Measurements from ENCODE around the gene UBE2G1. TPM values are rescaled to one million over a fixed set of nuclear protein-coding genes. Genes with fewer than 3 reads are reported as not detected.

Gene UBE2G1
- total RNA-seq, 1 donor from 2014 or later = 70.1 TPM

DNA sequence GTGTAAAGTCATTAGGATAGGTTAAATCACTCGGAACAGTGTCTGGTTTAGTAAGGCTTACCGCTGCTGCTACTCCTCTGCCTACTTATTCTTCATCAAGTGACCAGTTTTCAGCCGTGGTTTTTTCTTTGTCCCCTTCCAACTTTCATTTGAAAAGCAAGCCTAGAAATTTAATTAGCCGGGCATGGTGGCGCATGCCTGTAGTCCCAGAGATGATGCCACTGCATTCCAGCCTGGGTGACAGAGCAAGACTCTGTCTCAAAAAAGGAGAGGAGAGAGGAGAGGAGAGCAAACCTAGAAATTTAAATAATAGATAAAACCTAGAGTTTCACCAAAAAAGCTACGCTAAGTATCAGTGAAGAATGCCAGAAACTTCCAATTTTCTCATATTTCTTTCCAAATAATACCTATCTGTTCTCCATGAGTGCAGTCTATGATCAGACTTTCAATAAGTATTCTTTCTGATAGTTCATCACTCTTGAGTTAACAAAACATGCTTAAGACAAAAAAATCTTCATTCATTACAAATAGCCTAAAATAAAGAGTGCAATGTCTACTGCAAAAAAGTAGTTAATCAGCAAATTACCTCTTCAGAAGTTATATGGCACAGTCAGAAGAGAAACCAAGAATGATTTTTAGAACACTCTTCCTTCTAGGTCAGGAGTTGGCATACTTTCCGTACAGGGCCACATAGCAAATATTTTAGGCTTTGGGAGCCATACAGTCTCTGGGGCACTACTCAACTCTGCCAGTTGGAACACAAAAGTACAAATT is 117.8 kb downstream of the UBE2G1 start:
- DNase-seq (ENCODE audit: low spot score) = no peak

DNA sequence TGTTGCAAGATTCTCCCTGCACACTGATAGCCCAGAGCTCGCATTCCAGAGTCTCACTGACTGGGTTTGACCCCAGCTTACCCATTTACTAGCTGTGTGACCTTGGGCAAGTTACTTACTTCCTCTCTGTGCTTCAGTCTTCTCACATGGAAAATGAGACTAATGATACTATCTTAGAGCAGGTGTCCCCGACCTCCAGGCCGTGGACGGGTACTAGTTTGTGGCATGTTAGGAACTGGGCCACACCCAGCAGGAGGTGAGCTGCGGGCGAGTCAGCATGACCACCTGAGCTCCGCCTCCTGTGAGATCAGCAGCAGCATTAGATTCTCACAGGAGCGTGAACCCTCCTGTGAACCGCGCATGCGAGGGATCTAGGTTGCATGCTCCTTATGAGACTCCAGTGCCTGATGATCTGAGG is 118.5 kb downstream of the UBE2G1 start:
- peak; percentile 61 for DNase-seq (ENCODE audit: low spot score)

DNA sequence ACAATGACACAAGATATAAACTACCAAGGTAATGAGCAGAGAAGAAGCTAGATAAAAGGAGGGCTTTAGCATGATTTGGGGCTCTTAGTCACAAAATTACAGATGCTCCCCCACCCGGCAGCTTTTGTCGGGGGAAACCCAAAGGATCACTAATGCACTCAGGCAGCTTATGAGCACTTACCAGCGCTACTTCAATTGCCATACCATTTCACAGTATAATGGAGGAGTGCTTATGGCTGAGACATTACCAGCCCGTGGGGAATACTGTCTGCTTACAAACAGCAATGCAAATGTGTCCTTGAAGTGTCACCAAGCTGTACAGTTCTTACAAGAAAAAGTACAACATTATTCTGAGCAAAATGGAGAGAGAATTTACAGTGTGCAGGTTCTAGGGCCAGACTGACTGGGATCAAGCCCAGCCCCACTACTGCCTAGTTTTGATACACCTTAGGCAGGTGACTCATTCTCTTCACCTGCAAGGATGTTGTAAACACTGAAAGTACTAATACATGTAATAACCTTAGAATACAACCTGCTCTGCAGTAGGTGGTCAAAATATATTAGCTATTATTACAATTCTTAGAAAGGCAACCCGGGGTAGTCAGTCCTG is 119.0 kb downstream of the UBE2G1 start:
- DNase-seq (ENCODE audit: low spot score) = no peak

DNA sequence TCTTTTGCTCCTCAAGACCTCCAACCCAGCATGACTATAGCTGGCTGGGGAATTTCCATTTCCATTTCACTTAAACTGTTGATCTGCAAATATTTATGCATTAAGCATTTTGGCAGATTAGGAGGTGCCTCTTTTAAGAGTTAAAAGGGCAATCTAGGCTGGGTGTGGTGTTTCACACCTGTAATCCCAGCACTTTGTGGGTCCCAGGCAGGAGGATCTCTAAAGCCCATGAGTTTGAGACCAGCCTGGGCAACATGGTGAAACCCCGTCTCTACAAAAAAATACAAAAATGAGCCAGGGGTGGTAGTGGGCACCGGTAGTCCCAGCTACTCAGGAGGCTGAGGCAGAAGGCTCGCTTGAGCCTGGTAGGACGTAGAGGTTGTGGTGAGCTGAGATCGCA is 119.8 kb downstream of the UBE2G1 start:
- DNase-seq (ENCODE audit: low spot score) = no peak

DNA sequence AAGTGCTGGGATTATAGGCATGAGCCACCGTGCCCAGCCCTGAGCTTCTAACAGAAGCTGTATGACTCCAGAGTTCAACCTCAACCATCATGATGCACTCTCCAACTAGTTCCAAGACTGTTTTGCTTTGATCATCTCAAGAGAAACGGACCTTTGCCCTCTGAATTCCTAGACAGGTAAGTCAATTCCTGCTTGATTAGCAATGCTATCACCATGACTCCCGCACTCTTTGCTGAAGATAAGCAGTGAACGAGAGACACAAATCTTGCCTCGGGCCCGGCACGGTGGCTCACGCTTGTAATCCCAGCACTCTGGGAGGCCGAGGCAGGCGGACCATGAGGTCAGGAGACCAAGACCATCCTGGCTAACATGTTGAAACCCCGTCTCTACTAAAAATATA is 124.9 kb downstream of the UBE2G1 start:
- DNase-seq (ENCODE audit: low spot score) = no peak

DNA sequence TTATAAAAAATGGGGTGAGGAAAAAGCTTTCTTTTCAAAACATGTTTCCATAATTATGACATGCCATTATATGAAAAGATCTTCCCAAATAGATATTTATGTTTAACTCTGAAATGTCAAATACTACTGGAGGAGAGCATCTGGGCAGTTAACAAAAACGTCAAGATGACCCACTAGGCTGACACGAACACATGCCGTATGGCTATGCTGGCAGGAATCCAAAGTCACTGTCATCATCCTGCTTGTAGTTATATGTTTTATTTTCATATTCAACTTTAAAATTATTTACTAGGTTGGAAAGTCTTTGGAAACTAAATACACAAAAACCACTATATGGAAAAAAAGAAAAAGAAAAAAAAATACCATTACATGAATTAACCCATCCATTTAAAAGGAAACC is 130.0 kb downstream of the UBE2G1 start:
- no peak for DNase-seq (ENCODE audit: low spot score)

DNA sequence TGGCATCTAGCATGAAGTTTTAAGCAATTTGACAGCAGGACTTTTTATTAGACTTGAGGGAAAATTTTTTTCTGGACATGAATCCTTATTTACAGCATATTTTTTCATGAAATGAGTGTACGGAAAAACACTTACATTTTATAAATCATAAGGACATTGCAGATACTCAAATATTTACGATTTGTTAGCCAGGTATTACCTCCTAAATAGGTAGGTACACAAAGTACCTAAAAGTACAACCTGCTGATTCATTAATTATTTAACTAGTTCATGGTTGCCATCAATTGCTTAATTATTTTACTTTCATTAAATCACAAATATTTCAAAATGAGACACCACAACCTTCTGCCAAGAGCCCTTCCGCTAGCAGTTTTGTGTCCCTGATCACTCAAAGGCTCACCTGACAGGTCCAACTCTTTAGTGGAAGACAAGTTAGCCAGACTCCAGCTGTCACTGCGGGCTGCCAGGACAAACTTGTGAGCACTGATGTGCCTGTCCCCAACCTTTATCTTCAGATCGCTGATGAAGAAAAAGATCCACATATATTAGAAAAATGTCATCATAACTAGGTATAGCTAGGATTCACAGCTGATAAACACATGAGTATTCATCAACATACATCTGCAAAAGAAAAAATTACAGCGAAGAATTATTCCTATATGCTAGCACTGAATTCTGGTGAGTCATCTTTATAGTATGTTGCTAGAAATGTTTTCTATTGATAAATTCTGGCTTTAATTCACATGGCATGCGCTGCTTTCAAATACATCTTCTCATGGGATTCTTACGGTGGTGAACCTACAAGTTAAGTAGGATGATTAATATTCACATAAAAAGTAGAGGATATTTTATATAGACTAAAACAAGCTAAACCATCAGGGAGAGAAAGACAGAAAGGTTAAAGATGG is 130.8 kb downstream of the UBE2G1 start:
- no peak for DNase-seq (ENCODE audit: low spot score)

DNA sequence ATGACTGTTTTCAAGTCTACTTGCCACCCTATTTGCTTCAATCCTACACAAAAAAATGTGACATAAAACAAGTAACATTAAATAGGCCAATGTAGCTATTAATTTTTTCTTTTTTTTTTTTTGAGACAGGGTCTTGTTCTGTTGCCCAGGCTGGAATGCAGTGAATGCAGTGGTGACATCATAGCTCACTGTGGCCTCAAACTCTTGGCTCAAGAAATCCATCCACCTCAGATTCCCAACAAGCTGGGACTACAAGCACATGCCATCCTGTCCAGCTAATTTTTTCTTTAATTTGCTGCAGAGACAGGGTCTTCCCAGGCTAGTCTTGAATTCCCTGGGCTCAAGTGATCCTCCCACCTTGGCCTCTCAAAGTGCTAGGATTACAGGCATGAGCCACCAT is 132.1 kb downstream of the UBE2G1 start:
- DNase-seq (ENCODE audit: low spot score) = no peak

DNA sequence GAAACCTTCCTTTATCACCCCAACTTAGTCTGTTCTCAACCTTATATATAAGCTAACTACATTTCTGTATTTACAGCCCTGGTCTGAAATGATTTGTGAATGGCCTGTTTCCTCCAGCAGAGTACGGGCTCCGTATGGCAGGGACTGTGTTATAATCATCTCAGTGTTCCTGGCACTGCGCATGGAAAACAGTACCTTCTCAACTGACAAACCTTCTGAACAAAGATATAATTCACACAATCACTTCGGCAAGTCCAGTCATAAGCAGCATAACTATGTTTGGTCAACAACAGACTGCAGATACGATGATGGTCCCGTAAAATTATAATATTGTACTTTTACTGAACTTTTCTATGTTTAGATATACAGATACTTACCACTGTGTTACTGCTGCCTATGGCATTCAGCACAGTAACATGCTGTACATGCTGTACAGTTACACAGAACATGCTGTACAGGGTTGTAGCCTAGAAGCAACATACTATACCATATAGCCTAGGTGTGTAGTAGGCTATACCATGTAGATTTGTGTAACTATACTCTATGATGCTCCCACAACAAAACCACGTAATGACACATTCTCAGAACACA is 132.7 kb downstream of the UBE2G1 start:
- DNase-seq (ENCODE audit: low spot score) = no peak

DNA sequence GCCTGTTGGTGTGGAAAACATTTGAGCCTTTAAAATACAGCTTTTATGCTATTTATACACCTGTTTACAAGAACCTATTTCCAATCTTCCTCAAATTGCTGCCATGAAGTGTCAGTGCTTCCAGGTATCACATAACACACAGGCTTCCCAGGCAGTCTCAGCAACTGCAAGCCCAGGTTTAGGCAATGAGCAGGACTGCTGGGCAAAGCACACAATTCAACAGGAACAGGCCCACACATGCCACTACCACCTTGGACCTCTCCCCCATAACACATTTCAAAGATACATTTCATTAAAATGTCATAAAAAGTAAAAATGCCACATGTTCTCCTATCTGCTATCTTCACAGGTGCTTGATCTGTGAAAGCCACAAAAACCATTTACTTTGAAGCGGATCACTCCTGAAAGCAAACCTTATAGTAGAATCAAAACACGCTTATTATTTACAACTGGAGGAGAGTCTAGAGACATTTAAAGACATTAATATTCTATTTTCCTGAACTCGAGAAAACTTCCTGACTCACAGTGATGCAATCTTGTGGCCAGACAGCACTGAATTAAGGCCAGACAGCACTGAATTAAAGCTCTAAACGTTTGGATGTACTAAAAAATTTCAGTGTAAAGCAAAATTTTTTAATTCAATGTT is 134.2 kb downstream of the UBE2G1 start:
- no peak for DNase-seq (ENCODE audit: low spot score)

DNA sequence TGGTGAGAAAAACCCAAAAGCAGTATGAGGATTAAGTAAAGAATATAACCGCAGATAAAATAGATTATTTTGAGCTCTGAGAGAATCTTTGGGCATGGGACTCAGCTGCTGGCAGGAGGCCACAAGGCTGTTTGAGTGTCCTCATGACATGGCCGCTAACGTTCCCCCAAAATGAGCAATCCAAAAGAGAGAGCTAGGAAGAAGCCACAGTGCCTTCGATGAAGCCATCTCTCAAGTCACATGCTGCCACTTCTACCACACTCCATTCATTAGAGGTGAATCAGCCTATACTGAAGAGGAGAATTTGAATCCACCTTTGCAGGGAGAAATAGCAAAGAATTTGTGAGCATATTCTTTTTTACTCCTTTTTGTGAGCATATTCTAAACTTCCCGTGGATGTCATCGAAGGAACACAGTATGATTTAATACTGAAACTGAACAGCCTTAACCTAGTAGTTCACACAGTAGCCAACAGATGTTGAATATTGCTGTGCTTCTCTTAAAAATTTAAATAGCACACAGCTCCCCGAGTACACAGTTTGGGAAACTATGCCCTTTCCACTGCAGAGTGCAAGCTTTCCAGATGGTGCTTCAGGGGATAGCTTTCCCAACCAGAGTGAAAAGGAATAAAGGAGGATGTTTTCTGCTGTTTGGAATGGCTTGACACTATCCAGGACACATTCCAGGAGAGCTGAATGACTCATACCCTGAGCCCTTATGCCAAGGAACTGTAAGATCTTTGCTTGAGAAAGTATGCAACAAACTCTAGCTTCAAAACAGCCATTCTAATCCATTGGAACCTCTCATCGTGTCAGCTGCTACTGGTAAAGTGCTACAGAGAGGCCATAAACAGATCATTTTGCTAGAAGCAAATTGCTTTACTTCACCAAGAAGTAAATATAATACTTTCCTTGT is 136.6 kb downstream of the UBE2G1 start:
- DNase-seq (ENCODE audit: low spot score) = peak; percentile 70

DNA sequence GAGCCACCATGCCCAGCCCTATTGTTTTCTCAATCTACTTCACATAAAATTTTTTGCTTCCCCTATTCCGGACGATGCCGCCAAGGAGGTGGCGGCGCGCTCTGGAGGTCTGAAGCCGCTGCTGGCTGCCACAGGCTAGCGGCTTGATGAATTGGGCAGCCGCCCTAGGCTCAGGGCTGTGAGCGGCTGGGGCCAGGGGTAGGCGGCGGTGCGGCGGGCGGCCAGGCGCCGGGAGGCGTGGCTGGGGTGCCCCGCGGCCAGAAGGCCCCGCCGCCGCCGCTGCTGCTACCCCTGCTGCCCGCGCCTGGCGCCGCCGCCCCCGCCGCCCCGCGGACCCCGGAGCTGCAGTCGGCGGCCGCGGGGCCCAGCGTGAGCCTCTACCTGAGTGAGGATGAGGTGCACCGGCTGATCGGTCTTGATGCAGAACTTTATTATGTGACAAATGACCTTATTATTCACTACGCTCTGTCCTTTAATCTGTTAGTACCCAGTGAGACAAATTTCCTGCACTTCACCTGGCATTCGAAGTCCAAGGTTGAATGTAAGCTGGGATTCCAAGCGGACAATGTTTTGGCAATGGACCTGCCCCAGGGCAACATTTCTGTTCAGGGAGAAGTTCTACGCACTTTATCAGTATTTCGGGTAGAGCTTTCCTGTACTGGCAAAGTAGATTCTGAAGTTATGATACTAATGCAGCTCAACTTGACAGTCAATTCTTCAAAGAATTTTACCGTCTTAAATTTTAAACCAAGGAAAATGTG is 144.4 kb downstream of the UBE2G1 start:
- DNase-seq (ENCODE audit: low spot score) = no peak

DNA sequence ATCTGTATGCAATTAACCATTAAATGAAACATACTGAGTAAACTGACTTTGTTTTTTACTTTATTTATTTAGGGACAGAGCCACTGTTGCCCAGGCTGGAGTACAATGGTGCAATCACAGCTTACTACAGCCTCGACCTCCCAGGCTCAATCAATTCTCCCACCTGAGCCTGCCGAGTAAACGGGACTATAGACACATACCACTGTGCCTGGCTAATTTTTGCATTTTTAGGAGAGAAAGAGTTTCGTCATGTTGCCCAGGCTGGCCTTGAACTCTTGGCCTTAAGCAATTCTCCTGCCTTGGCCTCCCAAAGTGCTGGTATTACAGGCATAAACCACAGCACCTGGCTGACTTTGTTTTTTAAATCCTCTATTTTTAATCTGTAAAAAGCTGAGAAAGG is 145.3 kb downstream of the UBE2G1 start:
- no peak for DNase-seq (ENCODE audit: low spot score)

DNA sequence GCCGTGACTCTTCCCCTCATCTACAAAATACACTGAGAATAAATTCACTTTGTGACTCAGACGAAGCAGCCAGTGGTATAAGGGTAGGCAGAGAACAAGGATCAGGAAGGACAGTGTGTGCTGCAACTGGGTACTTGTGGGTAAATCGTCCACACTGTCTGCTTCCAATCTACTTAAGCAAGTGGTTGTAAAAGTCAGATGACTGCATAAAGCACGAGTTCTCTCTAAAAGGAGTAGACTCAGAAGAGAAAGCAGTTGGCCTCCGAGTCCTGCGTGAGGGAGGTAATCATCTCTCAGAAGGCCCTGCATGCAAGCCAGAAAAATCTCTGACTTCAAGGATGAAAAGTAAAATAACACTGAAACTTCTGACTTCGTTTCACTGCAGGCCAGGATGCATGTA is 145.8 kb downstream of the UBE2G1 start:
- DNase-seq (ENCODE audit: low spot score) = no peak

Other genes with a start within 250 kb of the UBE2G1 start
- gene ZZEF1, start 223.6 kb downstream of the UBE2G1 start, total RNA-seq = 48.3 TPM
- 21.6 TPM for gene CYB5D2, start 223.5 kb downstream of the UBE2G1 start, total RNA-seq
- gene ANKFY1, start 102.7 kb downstream of the UBE2G1 start, total RNA-seq = 57.5 TPM
- 1.8 TPM for gene SPNS3, start 67.3 kb upstream of the UBE2G1 start, total RNA-seq
- gene SPNS2, start 132.2 kb upstream of the UBE2G1 start, total RNA-seq = 158 TPM
- gene MYBBP1A, start 188.7 kb upstream of the UBE2G1 start, total RNA-seq = 30.8 TPM
- 21.3 TPM for gene GGT6, start 193.9 kb upstream of the UBE2G1 start, total RNA-seq
- 2.4 TPM for gene SMTNL2, start 217.9 kb upstream of the UBE2G1 start, total RNA-seq